Measurements from ENCODE around the gene ELL.

Gene ELL

GRCh38 chr19:18466354-18466753, 55.5 kb downstream of the ELL start:
- DNase-seq, result no peak

GRCh38 chr19:18465964-18466339, 55.9 kb downstream of the ELL start:
- no peak for DNase-seq

DNA sequence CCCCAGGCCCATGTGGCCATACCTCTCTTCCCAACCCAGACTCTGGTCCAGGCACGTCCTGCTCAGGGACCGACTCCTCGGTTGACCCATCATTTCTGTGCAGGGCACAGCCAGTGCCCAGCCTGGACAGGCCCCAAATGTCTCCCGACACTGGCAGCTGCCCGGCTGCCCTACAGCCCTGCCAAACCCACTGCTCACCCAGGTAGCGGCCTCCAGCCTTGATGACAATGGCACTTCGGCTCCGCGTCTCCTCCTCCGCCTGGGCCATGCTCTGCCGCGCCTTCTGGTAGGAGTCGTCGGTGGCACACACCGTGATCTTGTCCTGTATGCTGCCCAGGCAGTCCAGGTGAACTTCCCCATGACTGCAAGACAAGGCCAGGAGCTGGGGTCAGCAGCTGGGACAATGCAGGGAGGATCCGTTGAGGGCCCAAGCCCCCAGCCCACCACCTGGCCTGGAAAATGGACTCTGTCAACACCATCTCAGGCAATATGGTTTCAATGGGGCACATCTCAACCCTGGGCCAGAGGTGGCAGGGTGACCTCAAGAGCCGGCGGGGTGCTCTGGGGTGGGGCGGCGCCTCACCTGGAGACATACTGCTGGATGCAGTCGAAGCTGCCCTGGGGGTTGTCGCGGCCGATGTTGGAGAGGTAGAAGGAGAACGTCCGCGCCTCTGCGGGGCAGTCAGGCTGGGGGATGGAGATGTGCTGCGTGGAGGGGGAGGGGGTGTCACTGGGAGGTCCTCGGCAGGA, 56.5 kb downstream of the ELL start:
- no peak for DNase-seq

DNA sequence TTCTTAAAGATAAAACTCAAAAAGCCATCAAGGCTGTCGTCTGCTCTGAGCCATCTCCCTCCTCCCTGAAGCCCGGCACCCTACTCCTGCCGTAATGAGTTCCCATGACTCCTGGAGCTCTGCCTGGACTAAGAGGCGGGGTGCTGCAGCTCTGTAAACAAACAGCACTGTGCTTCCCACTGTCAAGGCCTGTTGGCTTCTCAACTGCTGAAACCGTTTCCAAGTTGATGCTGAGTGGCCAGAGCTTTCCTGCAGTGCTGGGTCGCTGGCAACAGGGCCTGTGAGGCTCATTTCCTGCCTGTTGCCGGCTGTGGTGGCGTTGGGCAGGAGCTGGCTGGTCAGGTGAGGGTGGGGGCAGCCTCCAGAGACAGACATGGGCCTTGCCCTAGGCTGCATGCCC, 57.2 kb downstream of the ELL start:
- no peak for DNase-seq

- no peak for DNase-seq
These were observed 60.4 kb downstream of the ELL start for GRCh38 chr19:18461471-18461870.

DNA sequence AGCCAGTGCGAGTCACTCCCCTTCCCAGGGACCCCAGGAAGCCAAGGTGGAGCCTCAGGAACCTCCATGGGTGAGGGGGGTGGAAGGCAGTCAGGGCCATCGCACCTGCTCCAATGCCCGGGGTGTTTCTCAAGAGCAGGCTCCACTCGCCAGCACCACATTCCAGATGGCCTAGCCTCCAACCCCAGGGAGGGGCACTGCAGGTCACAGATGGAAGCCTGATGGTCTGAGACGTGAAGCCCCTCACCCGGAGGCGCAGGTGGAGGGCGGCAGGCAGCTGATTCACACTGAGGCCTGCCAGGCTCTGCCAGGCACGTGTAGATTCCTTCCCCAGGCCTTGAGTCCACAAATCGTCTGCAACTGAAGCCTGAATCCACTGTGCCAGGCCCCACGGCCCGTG, 61.0 kb downstream of the ELL start:
- no peak for DNase-seq

DNA sequence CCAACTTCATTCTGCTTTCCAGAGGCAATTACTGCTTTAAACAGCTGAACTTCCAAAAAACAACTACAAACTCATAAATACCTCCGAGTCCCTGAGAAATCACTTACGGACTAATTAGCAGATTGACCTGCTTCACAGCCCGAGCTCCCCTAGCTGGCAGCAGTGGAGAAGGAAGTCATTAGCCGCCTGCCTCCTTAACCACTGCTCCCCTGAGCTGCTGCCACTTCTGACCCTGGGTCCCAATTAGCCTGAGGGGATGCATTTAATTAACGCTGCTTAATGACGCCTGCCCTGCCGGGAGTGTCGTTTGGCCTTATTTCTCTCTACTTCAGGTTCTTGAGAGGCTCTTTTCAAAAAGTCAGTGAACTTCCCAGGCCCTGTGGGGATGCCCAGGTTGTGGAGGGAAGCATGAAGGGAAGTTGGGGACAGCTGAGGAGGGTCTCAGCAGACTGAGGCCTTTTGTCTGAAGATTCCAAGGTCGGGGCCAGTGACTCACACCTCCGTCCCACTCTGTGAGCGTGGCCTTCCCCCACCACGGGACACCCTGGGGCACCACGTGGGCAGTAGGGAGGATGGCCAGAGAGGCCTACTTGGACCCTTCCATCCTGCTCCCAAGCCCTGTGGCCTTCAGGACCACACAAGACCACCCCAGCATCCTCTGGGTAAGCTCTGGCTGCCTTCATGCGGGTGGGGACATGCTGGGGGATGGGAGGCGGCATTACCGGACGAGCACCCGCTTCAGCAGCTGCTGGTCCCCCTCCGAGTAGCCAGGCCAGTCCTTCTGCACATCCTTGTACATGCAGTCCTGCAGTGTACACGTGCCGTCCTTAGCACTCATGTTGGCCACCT, 64.2 kb downstream of the ELL start:
- no peak for DNase-seq

GRCh38 chr19:18456974-18457373, 64.9 kb downstream of the ELL start:
- DNase-seq, result no peak

DNA sequence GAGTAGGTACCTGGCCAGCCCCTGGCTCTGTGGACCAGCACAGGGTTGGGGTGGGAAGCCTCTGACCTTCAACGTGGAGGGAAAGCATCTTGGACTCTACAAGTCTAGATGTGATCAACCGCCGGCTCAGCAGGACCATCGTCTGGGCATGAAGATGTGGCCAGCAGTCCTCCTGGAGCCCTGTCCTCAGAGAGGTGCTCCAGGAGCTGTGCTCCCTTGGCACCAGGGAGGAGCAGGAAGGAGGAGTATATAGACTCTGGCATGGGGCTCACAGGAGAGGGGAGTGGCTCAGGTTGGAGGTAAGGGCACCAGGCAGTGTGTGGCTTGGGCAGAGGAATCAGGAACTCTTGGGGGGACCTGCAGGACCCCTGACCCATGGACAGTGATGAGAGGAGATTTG, 65.6 kb downstream of the ELL start:
- DNase-seq, result no peak

GRCh38 chr19:18453269-18454024, 68.4 kb downstream of the ELL start:
- no peak for DNase-seq

DNA sequence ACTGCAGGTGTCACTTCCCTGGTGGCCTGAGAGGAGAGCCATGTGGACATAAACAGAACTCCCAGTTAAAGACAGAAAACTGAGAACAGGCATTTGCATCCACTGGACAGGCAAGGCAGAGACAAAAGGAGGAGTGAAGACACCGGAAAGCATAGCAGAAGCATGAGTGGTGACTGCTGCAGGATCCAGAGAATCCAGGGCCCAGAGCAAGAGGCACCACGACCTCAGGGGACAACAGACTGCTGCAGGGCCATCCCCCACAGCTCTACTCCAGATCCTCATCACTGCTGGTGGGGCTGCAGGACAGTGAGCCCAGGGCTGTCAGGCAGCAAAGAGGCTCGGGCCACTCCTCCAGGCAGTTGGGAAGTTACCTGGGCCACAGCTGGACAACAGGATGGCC, 69.5 kb downstream of the ELL start:
- no peak for DNase-seq

GRCh38 chr19:18450931-18451836, 70.7 kb downstream of the ELL start:
- DNase-seq, result peak; percentile 69

- no peak for DNase-seq
These were observed 71.6 kb downstream of the ELL start for GRCh38 chr19:18450021-18450930.

- no peak for DNase-seq
These were observed 72.3 kb downstream of the ELL start for GRCh38 chr19:18449552-18449951.

DNA sequence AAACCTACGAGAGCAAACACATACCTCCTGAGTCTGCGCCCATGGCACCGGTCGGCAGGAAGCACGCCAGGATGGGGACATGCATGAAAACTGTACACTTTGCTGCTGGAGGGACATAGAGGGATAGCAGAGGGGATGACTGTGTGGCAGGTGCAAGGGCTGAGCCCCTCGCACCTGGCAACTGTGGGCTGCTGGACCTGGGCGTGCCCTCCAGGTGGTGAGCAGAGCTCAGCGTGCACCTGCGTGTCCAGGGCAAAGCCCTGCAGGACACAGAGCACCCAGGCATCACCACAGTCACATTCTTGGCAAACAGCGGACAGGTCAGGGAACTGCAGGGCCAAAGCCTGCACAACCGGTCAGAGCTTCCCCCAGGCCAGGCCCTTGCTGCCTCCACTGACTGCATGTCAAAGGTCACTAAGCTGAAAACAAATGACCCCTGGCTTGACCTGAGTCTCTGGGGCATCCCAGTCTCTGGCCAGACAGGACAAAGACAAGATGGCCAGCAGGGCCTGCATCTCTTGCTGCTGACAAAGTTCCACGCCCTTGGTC, 75.0 kb downstream of the ELL start:
- no peak for DNase-seq

DNA sequence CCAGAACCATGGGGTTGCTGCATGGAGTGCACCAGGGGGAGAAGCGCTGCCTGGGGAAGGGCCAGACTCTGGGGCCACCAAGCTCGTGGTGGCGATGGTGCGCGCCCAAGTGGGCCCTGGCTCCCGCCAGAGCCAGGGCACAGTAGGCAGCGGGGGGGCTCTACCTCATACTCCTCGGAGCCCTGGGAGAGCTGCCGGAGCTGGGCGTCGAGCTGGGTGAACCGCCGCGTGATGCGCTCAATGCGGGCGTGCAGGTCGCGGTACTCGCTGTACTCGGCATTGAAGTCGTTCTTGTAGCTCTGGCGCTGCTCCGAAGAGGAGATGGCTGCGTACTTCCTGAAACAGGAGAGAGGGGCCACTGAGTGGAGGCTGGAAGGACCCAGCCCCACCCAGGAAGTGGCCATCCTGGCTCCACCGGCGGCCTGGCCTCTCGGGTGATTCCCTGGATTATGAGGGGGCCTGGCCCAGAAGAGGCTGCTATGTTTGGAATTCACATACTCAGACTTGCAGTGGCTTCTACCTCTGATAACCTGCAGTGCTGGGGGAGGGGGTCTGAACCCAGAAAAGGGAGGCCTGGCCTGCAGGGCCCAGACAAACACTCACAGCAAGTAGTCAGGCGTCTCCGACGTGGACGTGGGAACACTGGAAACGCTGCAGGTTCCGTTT, 75.6 kb downstream of the ELL start:
- no peak for DNase-seq

GRCh38 chr19:18445262-18445948, 76.5 kb downstream of the ELL start:
- DNase-seq, result no peak

DNA sequence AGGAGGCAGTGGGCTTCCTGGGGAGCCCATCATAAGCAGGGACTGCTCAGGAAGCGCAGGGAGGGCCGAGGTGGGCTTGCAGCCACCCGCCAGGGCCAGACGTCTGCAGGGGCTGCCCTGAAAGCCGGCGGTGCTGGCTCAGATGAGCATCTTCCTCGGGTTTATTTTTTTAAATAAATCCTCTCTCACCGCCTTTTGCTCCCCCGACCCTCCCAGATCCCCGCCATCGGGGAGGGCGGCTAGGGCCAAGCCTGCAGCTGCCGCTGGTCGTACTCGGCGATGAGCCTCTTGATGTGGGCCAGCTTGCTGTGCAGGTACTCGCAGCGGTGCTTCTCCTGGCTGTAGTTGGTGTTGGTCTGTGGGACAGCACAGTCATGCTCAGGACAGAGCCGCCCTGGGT, 77.4 kb downstream of the ELL start:
- no peak for DNase-seq

DNA sequence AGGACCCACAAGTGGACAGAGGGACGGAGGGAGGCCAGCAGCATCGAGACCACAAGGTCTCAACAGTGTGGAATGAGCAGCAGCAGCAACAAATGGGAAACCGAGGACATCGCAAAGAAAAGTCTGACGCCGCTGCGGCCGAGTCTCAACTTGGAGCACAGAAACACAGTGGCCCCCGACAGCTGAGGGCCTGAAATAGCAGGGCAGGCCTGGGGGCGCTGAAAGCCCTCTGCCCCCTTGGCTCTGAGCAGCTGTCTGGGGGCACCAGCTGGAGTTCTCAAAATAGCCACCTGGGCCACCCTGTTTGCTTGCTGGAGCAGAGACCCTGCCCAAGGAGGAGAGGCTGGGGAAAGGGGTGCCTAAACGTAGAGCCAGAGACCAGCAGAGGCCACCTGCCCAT, 78.0 kb downstream of the ELL start:
- DNase-seq, result no peak

DNA sequence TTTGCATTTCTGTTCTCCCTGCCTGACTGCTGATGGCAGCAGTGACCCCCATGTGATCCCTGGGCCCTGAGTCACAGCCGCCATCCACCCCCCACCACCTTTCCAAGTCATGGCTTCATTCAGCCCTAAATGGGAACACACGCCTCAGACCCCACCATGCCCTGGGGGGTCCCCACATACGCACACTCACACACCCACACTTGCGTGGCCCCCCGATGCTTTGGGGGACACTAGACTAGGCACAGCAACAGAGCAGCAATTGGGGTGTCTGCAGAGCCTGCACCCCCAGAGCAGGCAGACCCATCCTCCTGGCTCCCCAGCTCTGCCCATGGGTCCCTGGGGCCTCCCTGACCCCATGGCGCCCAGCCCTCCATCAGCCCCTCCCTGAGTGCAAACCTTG, 78.5 kb downstream of the ELL start:
- no peak for DNase-seq
